Karpas-422 (cell line): ENCODE results near the gene C6. TPM values are rescaled to one million over a fixed set of nuclear protein-coding genes. Genes with fewer than 3 reads are reported as not detected.
A peak's percentile ranks its signal among the peaks of the same experiment; 100 is the strongest.

Source experiments
- DNase-seq: peaks from one replicate; pipeline ENCODE4 v3.0.0-alpha.2; 2015
- H2AFZ ChIP-seq: fragments of 200-600 bp; sonication (generic); 2 replicates; pipeline ENCODE4 v1.6.1; 2014; ENCODE audit warnings: antibody characterized with exemption, low read length, mixed read lengths
- H3K27ac ChIP-seq: fragments of 200-600 bp; sonication (generic); 2 replicates; pipeline ENCODE4 v1.5.1; 2014; ENCODE audit warnings: mild to moderate bottlenecking, low read length, moderate library complexity
- H3K27me3 ChIP-seq: fragments of 200-600 bp; sonication (generic); 2 replicates; pipeline ENCODE4 v1.6.1; 2014; ENCODE audit warnings: low read length, mixed read lengths
- H3K36me3 ChIP-seq: fragments of 200-600 bp; sonication (generic); 2 replicates; pipeline ENCODE4 v1.6.1; 2014; ENCODE audit warnings: low read length, mixed read lengths; ENCODE audit not compliant: insufficient read depth
- H3K4me1 ChIP-seq: fragments of 200-600 bp; sonication (generic); 2 replicates; pipeline ENCODE4 v1.6.1; 2014; ENCODE audit warnings: mild to moderate bottlenecking, low read length, mixed read lengths
- H3K4me2 ChIP-seq: fragments of 200-600 bp; sonication (generic); 2 replicates; pipeline ENCODE4 v1.6.1; 2014; ENCODE audit warnings: low read length, low read depth, mild to moderate bottlenecking; ENCODE audit not compliant: poor library complexity, severe bottlenecking
- H3K4me3 ChIP-seq: fragments of 200-600 bp; sonication (generic); 2 replicates; pipeline ENCODE4 v1.5.1; 2014; ENCODE audit warnings: mild to moderate bottlenecking, antibody characterized with exemption, low read length, mixed read lengths
- H3K79me2 ChIP-seq: fragments of 200-600 bp; sonication (generic); 2 replicates; pipeline ENCODE4 v1.6.1; 2014; ENCODE audit warnings: mild to moderate bottlenecking, low read length, mixed read lengths
- H3K9ac ChIP-seq: fragments of 200-600 bp; sonication (generic); 2 replicates; pipeline ENCODE4 v1.6.0; 2014; ENCODE audit warnings: low read length
- H3K9me2 ChIP-seq: fragments of 200-600 bp; sonication (generic), shearing (Covaris generic); replicated peaks from 2 replicates; pipeline ENCODE4 v1.6.0; 2014; ENCODE audit warnings: mild to moderate bottlenecking, low read length, moderate library complexity; ENCODE audit not compliant: insufficient read depth
- H3K9me3 ChIP-seq: fragments of 300-700, 200-600 bp; sonication (generic); 2 replicates; pipeline ENCODE4 v1.6.1; 2014; ENCODE audit warnings: low read length, mixed read lengths
- H4K20me1 ChIP-seq: fragments of 200-600 bp; sonication (generic); 2 replicates; pipeline ENCODE4 v1.6.1; 2014; ENCODE audit warnings: mild to moderate bottlenecking, antibody characterized with exemption, low read length, low read depth; ENCODE audit not compliant: insufficient read depth
- total RNA-seq: library from RNA; depleted of rRNA; stranded (reverse); fragments of >200 nt; shearing (Covaris generic); gene quantifications from 2 replicates; pipeline ENCODE4 v1.2.3, GENCODE V29; 2014; ENCODE audit warnings: low replicate concordance

Gene C6
- total RNA-seq, 1 experiment from 2014 or later: not detected

DNA sequence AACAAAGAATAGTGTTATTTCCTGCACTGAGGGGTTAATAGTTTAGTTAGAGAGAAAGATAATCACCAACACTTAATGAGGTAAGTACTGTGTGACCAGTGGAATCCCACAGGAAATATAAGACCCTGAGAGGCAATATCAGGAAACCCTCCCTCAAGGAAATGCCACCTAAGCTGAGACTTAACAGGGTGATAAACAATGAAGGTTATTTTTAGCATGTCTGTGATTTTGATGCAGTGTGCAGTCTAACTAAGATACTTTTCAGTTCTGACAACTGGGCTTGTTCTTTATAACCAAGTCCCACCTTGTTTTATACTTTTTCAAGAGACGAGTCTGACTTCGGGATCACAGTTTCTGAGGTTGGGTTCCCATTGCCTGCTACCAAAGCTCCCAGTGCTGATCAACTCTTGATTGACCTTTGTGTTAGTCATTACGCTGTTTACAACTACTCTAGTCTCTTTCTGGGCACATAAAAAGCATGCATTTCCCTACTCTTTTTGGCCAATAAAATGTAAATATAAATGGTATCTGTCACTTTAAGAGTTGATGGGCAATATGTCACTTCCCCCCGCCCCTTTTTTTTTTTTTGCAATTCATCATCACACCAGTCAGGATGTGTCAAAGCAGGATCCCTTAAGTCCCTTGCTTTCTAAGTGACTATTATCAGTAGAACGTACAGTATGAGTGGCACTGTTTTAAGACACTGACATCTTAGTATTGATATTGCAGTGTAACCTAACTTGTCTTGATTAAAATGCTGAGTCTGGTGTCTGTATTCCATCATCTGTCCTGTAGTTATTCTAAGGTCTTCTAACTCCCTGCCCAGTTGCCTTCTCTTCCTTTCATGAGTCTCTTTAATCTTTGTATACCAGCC is 31.4 kb downstream of the C6 start:
- Histone ChIP-seq H3K9me2 (no peaks in the 10 kb centered on the region), H3K4me1 (no peaks in the 10 kb centered on the region), H3K36me3 (no peaks in the 10 kb centered on the region), H3K4me3 (no peak overlapping the region), H3K27me3 (no peaks in the 10 kb centered on the region; the same call in 1 of the 2 replicates), H3K27ac (no peak overlapping the region), H3K9me3 (no peaks in the 10 kb centered on the region), H2AFZ (no peak overlapping the region), H3K9ac (no peak overlapping the region), H3K4me2 (no peak overlapping the region), H4K20me1 (no peaks in the 10 kb centered on the region), H3K79me2 (no peaks in the 10 kb centered on the region)
- DNase-seq: peak; percentile 20

- Histone ChIP-seq H3K27ac (no peak overlapping the region), H3K9me2 (no peaks in the 10 kb centered on the region), H3K9ac (no peak overlapping the region), H3K4me3 (no peak overlapping the region), H3K36me3 (no peaks in the 10 kb centered on the region), H2AFZ (no peak overlapping the region), H4K20me1 (no peaks in the 10 kb centered on the region), H3K9me3 (no peaks in the 10 kb centered on the region), H3K79me2 (no peaks in the 10 kb centered on the region), H3K4me2 (no peak overlapping the region), H3K4me1 (no peaks in the 10 kb centered on the region), H3K27me3 (no peaks in the 10 kb centered on the region; the same call in 1 of the 2 replicates)
- no peak for DNase-seq
These were observed 36.4 kb downstream of the C6 start for GRCh38 chr5:41176952-41177351.

- Histone ChIP-seq H3K27me3 (no peaks in the 10 kb centered on the region), H3K4me2 (no peak overlapping the region), H3K9me2 (0 out of 2 replicates have a peak, but pooled peaks cover 3% of the 10 kb centered on the region), H3K9me3 (no peaks in the 10 kb centered on the region), H3K4me1 (no peaks in the 10 kb centered on the region), H4K20me1 (no peaks in the 10 kb centered on the region), H3K9ac (no peak overlapping the region), H3K4me3 (no peak overlapping the region), H3K27ac (no peak overlapping the region), H3K36me3 (no peaks in the 10 kb centered on the region), H2AFZ (no peak overlapping the region), H3K79me2 (no peaks in the 10 kb centered on the region)
- DNase-seq: no peak
These were observed 41.3 kb downstream of the C6 start for GRCh38 chr5:41172012-41172411.

GRCh38 chr5:41161271-41161670 is 52.1 kb downstream of the C6 start:
- H3K36me3 ChIP-seq: no peaks in the 10 kb centered on the region
- H3K4me2 ChIP-seq: no peak overlapping the region
- H4K20me1 ChIP-seq: no peaks in the 10 kb centered on the region
- DNase-seq: no peak
- H3K4me3 ChIP-seq: no peak overlapping the region
- no peak overlapping the region for H3K9ac ChIP-seq
- no peaks in the 10 kb centered on the region for H3K9me3 ChIP-seq
- H2AFZ ChIP-seq: no peak overlapping the region
- H3K4me1 ChIP-seq: no peaks in the 10 kb centered on the region
- H3K79me2 ChIP-seq: no peaks in the 10 kb centered on the region
- H3K27me3 ChIP-seq: 0 out of 2 replicates have a peak, but pooled peaks cover 5% of the 10 kb centered on the region
- no peak overlapping the region for H3K27ac ChIP-seq
- no peaks in the 10 kb centered on the region for H3K9me2 ChIP-seq

- Histone ChIP-seq H3K27ac (no peak overlapping the region), H3K9ac (no peak overlapping the region), H3K9me2 (no peaks in the 10 kb centered on the region), H4K20me1 (no peaks in the 10 kb centered on the region), H3K79me2 (no peaks in the 10 kb centered on the region), H2AFZ (no peak overlapping the region), H3K27me3 (0 out of 2 replicates have a peak, but pooled peaks cover 2% of the 10 kb centered on the region), H3K9me3 (no peaks in the 10 kb centered on the region), H3K4me1 (peaks cover 10% of the 10 kb centered on the region), H3K4me3 (no peak overlapping the region), H3K36me3 (no peaks in the 10 kb centered on the region), H3K4me2 (no peak overlapping the region)
- no peak for DNase-seq
These were observed 55.9 kb downstream of the C6 start for GRCh38 chr5:41157272-41157894.

DNA sequence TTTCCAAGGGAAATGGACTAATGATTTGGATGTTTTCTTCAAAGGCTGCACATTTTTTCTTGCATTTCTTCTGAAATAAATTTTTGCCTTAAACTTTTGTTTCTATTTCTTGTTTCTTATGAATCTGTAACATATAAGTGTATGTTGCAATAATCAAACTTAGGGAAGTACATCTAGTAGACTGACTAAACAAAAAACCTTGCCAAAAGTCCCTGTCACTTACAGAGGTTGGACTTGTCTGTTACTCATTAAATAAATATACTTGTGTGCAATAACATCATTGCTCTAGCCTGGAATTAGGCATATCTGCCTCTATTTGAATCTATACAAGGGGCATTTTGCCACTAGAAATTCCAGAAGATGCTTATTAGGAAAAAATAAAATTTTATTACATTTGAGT is 56.6 kb downstream of the C6 start:
- Histone ChIP-seq H3K79me2 (no peaks in the 10 kb centered on the region), H3K9ac (no peak overlapping the region), H3K36me3 (no peaks in the 10 kb centered on the region), H3K27ac (no peak overlapping the region), H3K9me2 (no peaks in the 10 kb centered on the region), H3K4me3 (no peak overlapping the region), H4K20me1 (no peaks in the 10 kb centered on the region), H3K27me3 (0 out of 2 replicates have a peak, but pooled peaks cover 2% of the 10 kb centered on the region), H3K4me2 (no peak overlapping the region), H3K9me3 (no peaks in the 10 kb centered on the region), H2AFZ (no peak overlapping the region), H3K4me1 (peaks cover 10% of the 10 kb centered on the region)
- DNase-seq: no peak

- no peak overlapping the region for H3K4me2 ChIP-seq
- no peaks in the 10 kb centered on the region for H3K9me2 ChIP-seq
- no peak overlapping the region for H3K9ac ChIP-seq
- no peaks in the 10 kb centered on the region for H3K9me3 ChIP-seq
- peaks cover 10% of the 10 kb centered on the region for H3K4me1 ChIP-seq
- no peak for DNase-seq
- no peaks in the 10 kb centered on the region for H3K79me2 ChIP-seq
- H3K27me3 ChIP-seq: 0 out of 2 replicates have a peak, but pooled peaks cover 2% of the 10 kb centered on the region
- H4K20me1 ChIP-seq: no peaks in the 10 kb centered on the region
- H3K4me3 ChIP-seq: no peak overlapping the region
- no peak overlapping the region for H3K27ac ChIP-seq
- no peaks in the 10 kb centered on the region for H3K36me3 ChIP-seq
- H2AFZ ChIP-seq: no peak overlapping the region
These were observed 58.8 kb downstream of the C6 start for GRCh38 chr5:41154491-41154890.

GRCh38 chr5:41151564-41151963 is 61.8 kb downstream of the C6 start:
- DNase-seq: no peak
- Histone ChIP-seq H3K9me3 (no peaks in the 10 kb centered on the region), H4K20me1 (no peaks in the 10 kb centered on the region), H2AFZ (no peak overlapping the region), H3K9me2 (no peaks in the 10 kb centered on the region), H3K27ac (no peak overlapping the region), H3K4me1 (peaks cover 10% of the 10 kb centered on the region), H3K4me3 (no peak overlapping the region), H3K9ac (no peak overlapping the region), H3K79me2 (no peaks in the 10 kb centered on the region), H3K4me2 (no peak overlapping the region), H3K36me3 (no peaks in the 10 kb centered on the region), H3K27me3 (no peaks in the 10 kb centered on the region)
